Loucy (cell line): ENCODE data around the gene MUC3A.
"Not testable (repeated sequence)": the region's sequence is repeated elsewhere in the genome, so short reads cannot be mapped to it uniquely, and the experiment has no call there.

Source experiments
- H2AFZ ChIP-seq: fragments of 200-600 bp; sonication (generic); 2 replicates; pipeline ENCODE4 v1.6.0; 2016; ENCODE audit warnings: antibody characterized with exemption, mild to moderate bottlenecking, low read length, moderate library complexity
- H3F3A ChIP-seq: fragments of 200-600 bp; 2 replicates; pipeline ENCODE4 v1.6.0; 2016; ENCODE audit warnings: antibody characterized with exemption, low read depth, mild to moderate bottlenecking
- H3K27me3 ChIP-seq: fragments of 200-600 bp; sonication (generic); 2 replicates; pipeline ENCODE4 v1.6.1; 2014; ENCODE audit warnings: low read length, mild to moderate bottlenecking; ENCODE audit not compliant: insufficient read depth, poor library complexity, severe bottlenecking
- H3K36me3 ChIP-seq: fragments of 200-600 bp; sonication (generic); 2 replicates; pipeline ENCODE4 v1.6.1; 2016; ENCODE audit warnings: low read length; ENCODE audit not compliant: insufficient read depth
- H3K4me1 ChIP-seq: fragments of 200-600 bp; sonication (generic); 2 replicates; pipeline ENCODE4 v1.5.1; 2014; ENCODE audit warnings: low read length, mild to moderate bottlenecking; ENCODE audit not compliant: insufficient read depth, poor library complexity, severe bottlenecking
- H3K4me2 ChIP-seq: fragments of 200-600 bp; sonication (generic); 2 replicates; pipeline ENCODE4 v1.6.0; 2014; ENCODE audit warnings: antibody characterized with exemption, low read length, low read depth, mild to moderate bottlenecking; ENCODE audit not compliant: poor library complexity, severe bottlenecking
- H3K4me3 ChIP-seq: fragments of 200-600 bp; sonication (generic); 2 replicates; pipeline ENCODE4 v1.5.1; 2014; ENCODE audit warnings: low read length, mild to moderate bottlenecking, mixed read lengths; ENCODE audit not compliant: poor library complexity, severe bottlenecking
- H3K79me2 ChIP-seq: fragments of 200-600 bp; sonication (generic); 2 replicates; pipeline ENCODE4 v1.6.1; 2014; ENCODE audit warnings: low read length; ENCODE audit not compliant: insufficient read depth
- H3K9ac ChIP-seq: fragments of 200-600 bp; sonication (generic); 2 replicates; pipeline ENCODE4 v1.6.0; 2014; ENCODE audit warnings: mild to moderate bottlenecking, low read depth, low read length, moderate library complexity; ENCODE audit not compliant: poor library complexity, severe bottlenecking
- H3K9me2 ChIP-seq: fragments of 200-600 bp; sonication (generic); replicated peaks from 2 replicates; pipeline ENCODE4 v1.6.1; 2016; ENCODE audit warnings: low read depth, low read length, mixed read lengths
- H3K9me3 ChIP-seq: fragments of 200-600 bp; sonication (generic); 2 replicates; pipeline ENCODE4 v1.6.1; 2014; ENCODE audit warnings: mild to moderate bottlenecking, antibody characterized with exemption, low read length, low read depth; ENCODE audit not compliant: insufficient read depth
- H4K20me1 ChIP-seq: fragments of 200-600 bp; sonication (generic); 2 replicates; pipeline ENCODE4 v1.6.0; 2014; ENCODE audit warnings: antibody characterized with exemption, low read length, mild to moderate bottlenecking; ENCODE audit not compliant: insufficient read depth, poor library complexity, severe bottlenecking
- EZH2phosphoT487 ChIP-seq: fragments of 200-600 bp; IDR thresholded peaks from 2 replicates; pipeline ENCODE4 v1.6.1; 2018; ENCODE audit warnings: antibody characterized with exemption, mild to moderate bottlenecking, moderate library complexity, borderline replicate concordance
- TF ChIP-seq, protein P1 (sequence below): fragments of 200-600 bp; sonication (generic); conservative IDR thresholded peaks from 2 replicates; pipeline ENCODE4 v1.5.1; 2014; ENCODE audit warnings: mild to moderate bottlenecking, antibody characterized with exemption, low read length

MUC3A gene

DNA sequence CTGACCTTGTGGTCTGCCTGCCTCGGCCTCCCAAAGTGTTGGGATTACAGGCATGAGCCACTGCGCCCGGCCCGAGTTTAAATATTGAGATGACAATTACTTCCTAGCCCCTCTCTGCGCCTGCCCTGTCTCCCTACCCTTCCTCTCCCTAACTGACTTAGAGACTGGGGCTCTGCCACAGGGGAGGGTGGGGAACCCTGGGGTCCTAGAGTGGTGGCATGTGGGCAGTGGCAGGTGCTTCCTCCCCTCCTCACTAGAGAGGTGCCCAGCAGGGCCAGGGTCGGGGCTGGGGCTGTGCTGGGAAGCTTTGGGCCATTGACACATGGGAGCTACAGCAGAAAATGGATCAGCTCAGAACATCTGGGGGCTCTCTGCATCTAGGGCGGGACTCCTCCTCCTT, 46.7 kb upstream of the MUC3A start:
- Histone ChIP-seq H3K4me1 (no peaks in the 10 kb centered on the region), H4K20me1 (no peaks in the 10 kb centered on the region), H3K9me3 (no peaks in the 10 kb centered on the region), H2AFZ (no peak overlapping the region), H3K9me2 (no peaks in the 10 kb centered on the region), H3K9ac (no peak overlapping the region), H3K36me3 (no peaks in the 10 kb centered on the region), H3K27me3 (no peaks in the 10 kb centered on the region), H3F3A (no peaks in the 10 kb centered on the region), H3K79me2 (no peaks in the 10 kb centered on the region), H3K4me2 (no peak overlapping the region), H3K4me3 (no peak overlapping the region)
- TF ChIP-seq EZH2phosphoT487, result no peak
- TF ChIP-seq, protein P1, sequence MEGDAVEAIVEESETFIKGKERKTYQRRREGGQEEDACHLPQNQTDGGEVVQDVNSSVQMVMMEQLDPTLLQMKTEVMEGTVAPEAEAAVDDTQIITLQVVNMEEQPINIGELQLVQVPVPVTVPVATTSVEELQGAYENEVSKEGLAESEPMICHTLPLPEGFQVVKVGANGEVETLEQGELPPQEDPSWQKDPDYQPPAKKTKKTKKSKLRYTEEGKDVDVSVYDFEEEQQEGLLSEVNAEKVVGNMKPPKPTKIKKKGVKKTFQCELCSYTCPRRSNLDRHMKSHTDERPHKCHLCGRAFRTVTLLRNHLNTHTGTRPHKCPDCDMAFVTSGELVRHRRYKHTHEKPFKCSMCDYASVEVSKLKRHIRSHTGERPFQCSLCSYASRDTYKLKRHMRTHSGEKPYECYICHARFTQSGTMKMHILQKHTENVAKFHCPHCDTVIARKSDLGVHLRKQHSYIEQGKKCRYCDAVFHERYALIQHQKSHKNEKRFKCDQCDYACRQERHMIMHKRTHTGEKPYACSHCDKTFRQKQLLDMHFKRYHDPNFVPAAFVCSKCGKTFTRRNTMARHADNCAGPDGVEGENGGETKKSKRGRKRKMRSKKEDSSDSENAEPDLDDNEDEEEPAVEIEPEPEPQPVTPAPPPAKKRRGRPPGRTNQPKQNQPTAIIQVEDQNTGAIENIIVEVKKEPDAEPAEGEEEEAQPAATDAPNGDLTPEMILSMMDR, result no peak

DNA sequence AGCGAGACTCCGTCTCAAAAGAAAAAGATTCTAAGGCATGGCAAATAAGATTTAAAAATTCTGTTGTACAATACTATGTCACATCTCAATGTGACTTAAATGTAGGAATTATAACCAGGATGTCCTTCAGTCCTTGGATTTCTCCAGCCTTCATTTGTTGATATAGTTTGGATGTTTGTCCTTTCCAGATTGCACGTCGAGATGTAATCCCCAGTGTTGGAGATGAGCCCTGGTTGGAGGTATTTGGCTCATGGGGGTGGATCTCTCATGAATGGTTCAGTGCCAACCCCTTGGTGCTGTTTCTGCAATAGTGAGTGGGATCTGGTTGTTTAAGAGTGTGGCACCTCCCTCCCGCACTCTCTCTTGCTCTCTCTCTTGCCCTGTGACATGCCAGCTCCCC, 40.8 kb upstream of the MUC3A start:
- no peaks in the 10 kb centered on the region for H3K36me3 ChIP-seq
- H3K9me3 ChIP-seq, result no peaks in the 10 kb centered on the region
- H3K4me1 ChIP-seq, result no peaks in the 10 kb centered on the region
- H3K4me3 ChIP-seq, result no peak overlapping the region
- no peaks in the 10 kb centered on the region for H3F3A ChIP-seq
- H3K79me2 ChIP-seq, result no peaks in the 10 kb centered on the region
- H3K9ac ChIP-seq, result no peak overlapping the region
- no peak for TF ChIP-seq EZH2phosphoT487
- TF ChIP-seq, protein P1, result no peak
- H3K27me3 ChIP-seq, result no peaks in the 10 kb centered on the region
- H4K20me1 ChIP-seq, result no peaks in the 10 kb centered on the region
- H2AFZ ChIP-seq, result no peak overlapping the region
- no peaks in the 10 kb centered on the region for H3K9me2 ChIP-seq
- H3K4me2 ChIP-seq, result no peak overlapping the region

DNA sequence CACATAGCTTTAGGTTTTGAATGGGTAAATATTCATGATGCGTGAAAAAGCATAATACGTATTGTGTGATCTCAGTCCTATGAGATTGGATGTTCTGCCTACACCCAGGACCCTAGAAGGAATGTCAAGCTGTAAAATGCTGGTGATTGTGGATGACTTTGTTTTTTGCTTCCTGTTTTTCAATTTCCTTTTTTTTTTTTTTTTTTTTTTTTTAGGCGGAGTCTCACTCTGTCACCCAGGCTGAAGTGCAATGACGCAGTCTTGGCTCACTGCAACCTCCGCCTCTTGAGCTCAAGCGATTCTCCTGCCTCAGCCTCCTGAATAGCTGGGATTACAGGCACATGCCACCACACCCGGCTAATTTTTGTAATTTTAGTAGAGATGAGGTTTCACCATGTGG, 38.9 kb upstream of the MUC3A start:
- not testable (repeated sequence) for H4K20me1 ChIP-seq, H3K9me2 ChIP-seq, H3K79me2 ChIP-seq, H3F3A ChIP-seq, H3K9ac ChIP-seq, H3K4me3 ChIP-seq, H3K4me1 ChIP-seq, H3K36me3 ChIP-seq, H3K4me2 ChIP-seq, H3K27me3 ChIP-seq, H3K9me3 ChIP-seq, H2AFZ ChIP-seq

DNA sequence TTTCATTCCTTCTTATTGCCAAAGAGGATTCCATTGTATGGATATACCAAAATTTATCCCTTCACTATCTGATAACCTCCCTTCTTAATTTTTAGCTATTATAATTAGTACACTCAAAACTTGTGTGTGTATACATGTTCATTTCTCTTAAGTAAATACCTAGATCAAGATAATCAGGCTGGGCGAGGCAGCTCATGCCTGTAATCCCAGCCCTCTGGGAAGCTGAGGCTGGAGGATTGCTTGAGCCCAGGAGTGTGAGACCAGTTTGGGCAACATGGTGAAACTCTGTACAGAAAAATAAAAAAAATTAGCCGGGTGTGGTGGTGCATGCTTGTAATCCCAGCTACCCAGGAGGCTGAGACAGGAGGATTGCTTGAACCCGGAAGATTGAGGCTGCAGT, 37.9 kb upstream of the MUC3A start:
- Histone ChIP-seq H3K27me3 (no peaks in the 10 kb centered on the region), H3K36me3 (no peaks in the 10 kb centered on the region), H3K79me2 (no peaks in the 10 kb centered on the region), H3K4me3 (no peak overlapping the region), H3K9ac (no peak overlapping the region), H3K4me1 (no peaks in the 10 kb centered on the region), H2AFZ (no peak overlapping the region), H3K9me3 (no peaks in the 10 kb centered on the region), H3K4me2 (no peak overlapping the region), H3K9me2 (no peaks in the 10 kb centered on the region), H3F3A (no peaks in the 10 kb centered on the region), H4K20me1 (no peaks in the 10 kb centered on the region)
- TF ChIP-seq, protein P1, result no peak
- no peak for TF ChIP-seq EZH2phosphoT487
